Tibial nerve (tissue), 4 donors: ENCODE results near the gene FAM83G.

Source experiments
- CTCF ChIP-seq, 5 experiments: fragments of 200-600 bp in 3 of 5; fragments of 450-650 bp in 2 of 5; sonication (generic) in 3 of 5; IDR thresholded peaks; one replicate each; pipeline ENCODE4 v1.5.1; 2016 to 2019; ENCODE audit warnings: antibody characterized with exemption in 5 of 5, mild to moderate bottlenecking in 3 of 5, moderate library complexity in 2 of 5
- EP300 ChIP-seq, 2 donors: sonication (generic); formaldehyde crosslinking; IDR thresholded peaks; one replicate each; pipeline ENCODE4 v1.6.1; 2017; ENCODE audit warnings: antibody characterized with exemption in 2 of 2, mild to moderate bottlenecking in 1 of 2
- POLR2A ChIP-seq, 2 donors: fragments of 450-650 bp; IDR thresholded peaks; one replicate each; pipeline ENCODE4 v1.6.1; 2017; ENCODE audit warnings: antibody characterized with exemption in 2 of 2, mild to moderate bottlenecking in 2 of 2, moderate library complexity in 2 of 2

GRCh38 chr17:18920911-18921441 lies 83.6 kb downstream of the FAM83G start:
- TF ChIP-seq CTCF (IDR thresholded peaks at IDR 0.05) (no peak), POLR2A (IDR thresholded peaks at IDR 0.05) (no peak), EP300 (IDR thresholded peaks at IDR 0.05) (no peak)
